ENCODE measurements around the gene NRXN3. TPM values are rescaled to one million over a fixed set of nuclear protein-coding genes. Genes with fewer than 3 reads are reported as not detected.

NRXN3 gene
- total RNA-seq, 1 experiment from 2014 or later: not detected

GRCh38 chr14:79166171-79166570 lies 996.0 kb downstream of the NRXN3 start:
- Histone ChIP-seq H3K9me3 (ENCODE audit: control insufficient read depth in 1 of 2, insufficient read depth in 1 of 2, low read depth in 1 of 2, low read length in 2 of 2) (peaks cover 0 to 35% of the 10 kb centered on the region in 2 experiments; a peak in 2 of 4 replicates), H3K27me3 (ENCODE audit: insufficient read depth, low read length) (no peaks in the 10 kb centered on the region), H3K36me3 (ENCODE audit: control insufficient read depth in 1 of 2, insufficient read depth in 2 of 2, low read length in 2 of 2) (no peaks in the 10 kb centered on the region), H3K4me1 (ENCODE audit: control insufficient read depth in 1 of 2, insufficient read depth in 2 of 2, low read length in 2 of 2) (no peaks in the 10 kb centered on the region), H4K20me1 (ENCODE audit: insufficient read depth) (no peaks in the 10 kb centered on the region), H2AFZ (ENCODE audit: low read depth, low read length, poor library complexity, severe bottlenecking) (no peak overlapping the region), H3K27ac (ENCODE audit: low read depth, low read length) (no peak overlapping the region), H3K9ac (ENCODE audit: low read length) (no peak overlapping the region), H3K79me2 (ENCODE audit: insufficient read depth, low read length) (no peaks in the 10 kb centered on the region), H3K9me2 (ENCODE audit: insufficient read depth) (no peaks in the 10 kb centered on the region), H3K4me3 (replicated peaks in 1 of 2; ENCODE audit: low read depth in 1 of 2, low read length in 2 of 2) (no peak overlapping the region), H3K4me2 (ENCODE audit: low read length) (no peak overlapping the region)
- TF ChIP-seq ATF3 (IDR thresholded peaks at IDR 0.05): no peak
- TF ChIP-seq SIN3A (IDR thresholded peaks at IDR 0.05; ENCODE audit: low read depth): no peak
- TF ChIP-seq POLR2AphosphoS5 (IDR thresholded peaks at IDR 0.05; ENCODE audit: low read depth, low read length): no peak
- no peak for TF ChIP-seq FOSL1 (IDR thresholded peaks at IDR 0.05; ENCODE audit: low read depth)
- TF ChIP-seq EGR1 (IDR thresholded peaks at IDR 0.05; ENCODE audit: low read depth): no peak
- TF ChIP-seq TCF7L2 (IDR thresholded peaks at IDR 0.05; ENCODE audit: borderline replicate concordance, extremely low read depth, insufficient read depth, insufficient read length): no peak
- TF ChIP-seq RAD21 (IDR thresholded peaks at IDR 0.05; ENCODE audit: low read depth): no peak
- no peak for TF ChIP-seq EZH2phosphoT487 (IDR thresholded peaks at IDR 0.05; ENCODE audit: borderline replicate concordance)
- TF ChIP-seq, protein P1, sequence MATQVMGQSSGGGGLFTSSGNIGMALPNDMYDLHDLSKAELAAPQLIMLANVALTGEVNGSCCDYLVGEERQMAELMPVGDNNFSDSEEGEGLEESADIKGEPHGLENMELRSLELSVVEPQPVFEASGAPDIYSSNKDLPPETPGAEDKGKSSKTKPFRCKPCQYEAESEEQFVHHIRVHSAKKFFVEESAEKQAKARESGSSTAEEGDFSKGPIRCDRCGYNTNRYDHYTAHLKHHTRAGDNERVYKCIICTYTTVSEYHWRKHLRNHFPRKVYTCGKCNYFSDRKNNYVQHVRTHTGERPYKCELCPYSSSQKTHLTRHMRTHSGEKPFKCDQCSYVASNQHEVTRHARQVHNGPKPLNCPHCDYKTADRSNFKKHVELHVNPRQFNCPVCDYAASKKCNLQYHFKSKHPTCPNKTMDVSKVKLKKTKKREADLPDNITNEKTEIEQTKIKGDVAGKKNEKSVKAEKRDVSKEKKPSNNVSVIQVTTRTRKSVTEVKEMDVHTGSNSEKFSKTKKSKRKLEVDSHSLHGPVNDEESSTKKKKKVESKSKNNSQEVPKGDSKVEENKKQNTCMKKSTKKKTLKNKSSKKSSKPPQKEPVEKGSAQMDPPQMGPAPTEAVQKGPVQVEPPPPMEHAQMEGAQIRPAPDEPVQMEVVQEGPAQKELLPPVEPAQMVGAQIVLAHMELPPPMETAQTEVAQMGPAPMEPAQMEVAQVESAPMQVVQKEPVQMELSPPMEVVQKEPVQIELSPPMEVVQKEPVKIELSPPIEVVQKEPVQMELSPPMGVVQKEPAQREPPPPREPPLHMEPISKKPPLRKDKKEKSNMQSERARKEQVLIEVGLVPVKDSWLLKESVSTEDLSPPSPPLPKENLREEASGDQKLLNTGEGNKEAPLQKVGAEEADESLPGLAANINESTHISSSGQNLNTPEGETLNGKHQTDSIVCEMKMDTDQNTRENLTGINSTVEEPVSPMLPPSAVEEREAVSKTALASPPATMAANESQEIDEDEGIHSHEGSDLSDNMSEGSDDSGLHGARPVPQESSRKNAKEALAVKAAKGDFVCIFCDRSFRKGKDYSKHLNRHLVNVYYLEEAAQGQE (IDR thresholded peaks at IDR 0.05; ENCODE audit: low read depth): no peak
- TF ChIP-seq ZFX (IDR thresholded peaks at IDR 0.05): no peak
- TF ChIP-seq, protein P2, sequence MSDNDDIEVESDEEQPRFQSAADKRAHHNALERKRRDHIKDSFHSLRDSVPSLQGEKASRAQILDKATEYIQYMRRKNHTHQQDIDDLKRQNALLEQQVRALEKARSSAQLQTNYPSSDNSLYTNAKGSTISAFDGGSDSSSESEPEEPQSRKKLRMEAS (IDR thresholded peaks at IDR 0.05): no peak
- no peak for TF ChIP-seq POLR2A (IDR thresholded peaks at IDR 0.05; ENCODE audit: borderline replicate concordance, extremely low read depth, insufficient read depth, insufficient read length)
- TF ChIP-seq CEBPB (IDR thresholded peaks at IDR 0.05; ENCODE audit: low read depth): no peak
- no peak for TF ChIP-seq EZH2 (IDR thresholded peaks at IDR 0.05)
- no peak for ATAC-seq
- RAD21 ChIA-PET (ENCODE audit: low non-redundant PET in 1 of 2, low total read pairs in 2 of 2, uncharacterized antibody in 2 of 2, unreplicated experiment in 2 of 2): no interaction called here
- DNase-seq (ENCODE audit: low read depth, low spot score): no peak
- intact Hi-C loops (cut with micrococcal nuclease): no loop called here
- BruUV-seq (replicated peaks): no TSS peak
- CTCF ChIA-PET: no interaction called here
- POLR2A ChIA-PET: no interaction called here

Measured in HCT116 (cell line).